IPS-NIHi7 (cell line): ENCODE measurements around the gene ASCC3.
A peak's percentile ranks its signal among the peaks of the same experiment; 100 is the strongest.
"Not testable (repeated sequence)": the region's sequence is repeated elsewhere in the genome, so short reads cannot be mapped to it uniquely, and the experiment has no call there.

Experiments used
- DNase-seq: peaks from one replicate; pipeline ENCODE4 v3.0.0; 2012; ENCODE audit warnings: mixed read lengths; ENCODE audit errors: extremely low spot score

Gene ASCC3

DNA sequence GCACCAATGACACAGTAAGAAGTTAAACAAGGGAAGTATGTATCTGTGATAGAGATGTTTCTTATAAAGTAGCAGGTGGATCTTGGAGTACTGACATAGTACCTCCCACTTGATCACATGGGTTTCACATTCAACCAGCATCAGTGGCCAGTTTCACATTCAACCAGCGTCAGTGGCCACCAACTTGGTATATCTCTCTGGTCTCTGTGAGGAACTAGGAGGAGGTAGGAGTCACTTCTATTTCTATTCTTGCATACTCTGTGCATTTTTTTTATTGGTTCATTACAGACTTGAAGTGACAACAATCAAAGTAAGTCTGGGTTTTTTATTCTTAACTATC, 216.1 kb downstream of the ASCC3 start:
- peak; percentile 9 for DNase-seq

DNA sequence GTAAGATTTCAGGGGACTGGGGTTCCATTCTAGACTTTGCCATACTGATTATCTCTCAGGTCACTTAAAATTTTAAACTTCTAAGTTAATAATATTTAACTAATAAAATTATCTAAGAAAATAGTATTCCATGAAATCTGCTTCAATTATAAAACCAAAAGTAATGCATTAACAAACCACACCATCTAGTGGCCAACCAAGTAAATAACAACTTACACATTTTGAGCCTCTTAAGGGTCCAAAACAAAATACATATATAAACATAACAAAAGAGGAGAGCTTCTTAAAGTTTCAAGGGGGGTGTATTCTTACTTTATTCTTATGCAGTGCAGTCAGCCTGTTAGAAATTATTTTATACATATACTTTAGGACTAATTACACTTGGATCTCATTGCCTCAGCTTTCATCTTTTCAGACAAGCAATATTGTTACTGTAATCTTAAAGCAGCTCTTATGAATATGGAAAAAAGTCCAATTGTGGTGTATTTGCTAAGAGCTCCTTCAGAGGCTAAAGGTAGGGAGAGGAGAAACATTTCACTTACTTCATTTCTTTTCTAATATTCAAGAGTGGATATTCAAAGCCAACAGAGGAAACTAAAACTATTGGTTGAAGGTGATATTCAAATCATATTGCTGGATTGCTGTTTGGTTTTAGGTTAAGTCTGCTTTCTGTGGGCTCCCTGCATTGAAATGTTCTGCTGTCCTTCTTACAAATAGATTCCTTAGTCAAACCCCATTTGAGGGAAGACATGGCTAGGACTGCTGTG, 216.7 kb downstream of the ASCC3 start:
- DNase-seq = peak; percentile 10

- DNase-seq = no peak
These were observed 217.8 kb downstream of the ASCC3 start for GRCh38 chr6:100663219-100663863.

GRCh38 chr6:100662264-100662663, 218.9 kb downstream of the ASCC3 start:
- DNase-seq = no peak

- DNase-seq = no peak
These were observed 222.6 kb downstream of the ASCC3 start for GRCh38 chr6:100658486-100658885.

GRCh38 chr6:100657678-100658330, 223.3 kb downstream of the ASCC3 start:
- no peak for DNase-seq

- not testable (repeated sequence) for DNase-seq
These were observed 240.0 kb downstream of the ASCC3 start for GRCh38 chr6:100641147-100641546.

- peak; percentile 7 for DNase-seq
These were observed 247.9 kb downstream of the ASCC3 start for GRCh38 chr6:100633096-100633777.

GRCh38 chr6:100630536-100630935, 250.6 kb downstream of the ASCC3 start:
- DNase-seq = no peak

DNA sequence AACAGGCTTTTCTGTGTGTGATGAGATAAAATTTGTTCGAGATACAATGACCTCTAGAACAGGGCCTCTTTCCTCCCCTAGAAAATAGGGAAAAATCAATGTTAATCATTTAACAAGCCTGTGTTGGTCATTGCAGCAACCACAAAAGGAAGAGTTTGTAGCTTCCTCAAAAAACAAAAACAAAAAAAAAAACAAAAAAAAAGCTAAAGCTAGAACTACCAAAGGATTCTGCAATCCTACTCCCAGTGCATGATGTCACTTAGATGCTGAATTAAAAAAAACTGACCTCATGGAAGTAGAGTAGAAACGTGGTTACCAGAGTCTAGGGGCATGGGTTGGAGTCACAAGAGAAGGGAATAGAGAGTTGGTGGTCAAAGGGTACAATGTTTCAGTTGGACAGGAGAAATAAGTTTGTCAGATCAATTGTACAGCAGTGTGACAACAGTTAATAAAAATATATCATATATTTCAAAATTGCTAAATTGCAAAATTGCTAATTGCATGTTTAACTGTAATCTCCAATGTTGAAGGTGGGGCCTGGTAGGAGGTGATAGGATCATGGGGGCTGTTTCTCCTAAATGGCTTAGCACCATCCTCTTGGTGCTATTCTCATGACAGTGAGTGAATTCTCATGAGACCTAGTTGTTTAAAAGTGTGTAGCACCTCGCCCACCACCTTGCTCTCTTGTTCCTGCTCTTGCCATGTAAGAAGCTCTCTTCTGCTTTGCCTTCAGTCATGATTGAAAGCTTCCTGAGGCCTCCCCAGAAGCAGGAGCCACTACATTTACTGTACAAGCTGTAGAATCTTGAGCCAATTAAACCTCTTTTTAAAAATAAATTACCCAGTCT, 253.0 kb downstream of the ASCC3 start:
- DNase-seq = no peak

DNA sequence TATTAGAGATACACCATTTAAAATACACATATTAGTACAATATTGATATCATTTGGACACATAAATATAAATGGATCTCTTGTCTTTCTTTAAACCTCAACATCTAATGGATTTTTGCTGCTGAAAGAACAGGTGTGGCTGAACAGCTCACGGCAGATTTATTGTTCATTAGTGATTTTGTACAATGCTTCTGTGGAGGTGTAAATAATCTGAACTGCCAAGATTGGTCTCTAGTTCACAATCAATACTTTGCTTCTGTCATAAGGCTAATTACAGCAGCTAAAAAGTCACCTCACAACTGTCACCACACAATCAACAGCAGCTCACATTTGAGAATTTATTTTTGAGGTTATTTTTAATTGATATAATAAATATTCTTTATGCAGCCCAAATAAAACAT, 254.4 kb downstream of the ASCC3 start:
- no peak for DNase-seq

- DNase-seq = no peak
These were observed 258.0 kb downstream of the ASCC3 start for GRCh38 chr6:100622907-100623692.

GRCh38 chr6:100620085-100620840, 260.9 kb downstream of the ASCC3 start:
- DNase-seq = no peak

DNA sequence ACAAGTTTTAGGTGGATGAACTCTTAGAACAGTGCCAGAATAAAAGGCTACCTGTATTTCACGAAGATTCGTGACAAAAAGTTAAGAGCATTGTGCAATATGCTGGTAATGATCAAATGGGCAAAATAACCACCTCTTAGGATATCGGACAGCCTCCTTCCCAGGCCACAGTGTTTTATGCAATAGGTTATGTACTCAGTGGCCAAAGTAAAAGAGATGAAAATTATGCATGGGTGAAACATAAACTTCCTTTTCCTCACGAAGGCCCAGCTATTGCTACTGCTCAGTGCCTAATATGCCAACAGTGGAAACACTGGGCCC, 262.8 kb downstream of the ASCC3 start:
- no peak for DNase-seq

DNA sequence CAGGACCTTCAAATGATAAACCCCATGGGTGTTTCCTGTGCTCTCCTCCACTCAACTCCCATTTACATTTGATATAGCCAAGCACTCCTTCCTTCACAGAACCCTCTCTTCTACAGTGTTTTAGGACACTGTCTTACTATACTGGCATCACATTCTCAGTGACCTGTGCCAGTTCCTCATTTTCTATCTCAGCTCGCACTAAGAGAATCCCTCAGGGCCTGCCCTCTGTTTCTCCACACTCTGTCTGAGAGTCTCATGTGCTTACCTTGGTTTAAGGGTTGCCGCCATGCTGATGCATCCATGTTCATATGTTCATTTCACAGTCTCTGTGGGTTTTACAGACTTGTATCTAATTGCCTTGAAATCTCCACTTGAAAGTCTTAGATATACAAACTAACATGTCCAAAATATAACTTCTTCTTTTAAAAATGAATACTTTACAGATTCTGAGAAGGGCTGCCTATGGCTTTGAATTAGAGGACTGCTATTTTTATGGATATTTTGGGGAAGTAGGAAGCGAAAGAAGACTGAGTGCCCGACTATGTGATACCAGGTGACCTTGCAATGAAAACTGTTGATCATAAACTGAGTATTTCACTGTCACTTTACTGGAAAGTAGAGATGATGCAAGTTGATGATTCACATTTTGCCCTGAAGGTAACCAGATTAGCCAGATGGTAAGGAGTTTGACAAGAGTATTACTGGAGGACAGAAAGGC, 263.3 kb downstream of the ASCC3 start:
- DNase-seq = no peak

DNA sequence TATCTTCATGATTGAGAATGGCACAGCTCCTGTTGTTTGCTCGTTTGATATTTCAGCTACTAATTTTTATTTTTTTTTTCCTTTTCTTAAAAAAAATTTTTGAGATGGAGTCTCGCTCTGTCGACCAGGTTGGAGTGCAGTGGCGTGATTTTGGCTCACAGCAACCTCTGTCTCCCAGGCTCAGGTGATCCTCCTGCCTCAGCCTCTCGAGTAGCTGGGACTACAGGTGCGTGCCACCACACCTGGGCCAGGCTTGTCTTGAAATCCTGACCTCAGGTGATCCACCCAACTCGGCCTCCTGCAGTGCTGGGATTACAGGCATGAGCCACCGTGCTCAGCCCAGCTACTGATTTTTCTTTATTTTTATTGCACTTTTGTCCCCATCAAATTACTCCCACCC, 266.2 kb downstream of the ASCC3 start:
- no peak for DNase-seq

DNA sequence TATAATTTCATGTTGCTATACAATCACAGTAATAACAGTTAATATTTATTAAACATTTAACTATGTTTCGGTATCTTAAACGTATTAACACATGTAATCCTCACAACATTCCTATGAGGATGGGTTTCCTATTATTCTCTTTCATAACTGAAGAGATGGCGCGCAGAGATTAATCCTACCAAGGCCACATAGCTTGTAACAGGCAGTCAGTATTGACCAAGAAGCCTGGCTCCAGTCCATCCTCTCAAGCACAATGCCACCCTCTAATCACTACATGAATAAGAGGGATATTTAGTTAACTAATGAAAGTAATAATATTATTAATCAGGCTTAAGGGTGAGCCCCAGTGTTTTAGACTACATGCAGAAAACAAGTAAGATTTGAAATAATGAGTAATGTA, 266.7 kb downstream of the ASCC3 start:
- no peak for DNase-seq

DNA sequence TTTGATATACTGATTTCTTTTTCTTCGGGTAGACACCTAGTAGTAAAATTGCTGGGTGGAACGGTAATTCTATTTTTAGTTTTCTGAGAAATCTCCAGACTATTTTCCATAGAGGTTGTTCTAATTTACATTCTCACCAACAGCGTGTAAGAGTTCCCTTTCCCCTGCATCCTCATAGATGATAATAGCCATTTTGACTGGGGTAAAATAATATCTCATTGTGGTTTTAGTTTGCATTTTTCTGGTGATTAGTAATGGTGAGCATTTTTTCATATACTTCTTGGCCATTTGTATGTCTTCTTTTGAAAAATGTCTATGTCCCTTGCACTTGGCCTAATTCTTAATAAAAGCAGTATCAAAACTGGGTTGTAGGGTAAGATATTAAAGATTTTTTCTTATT, 267.5 kb downstream of the ASCC3 start:
- DNase-seq = no peak

DNA sequence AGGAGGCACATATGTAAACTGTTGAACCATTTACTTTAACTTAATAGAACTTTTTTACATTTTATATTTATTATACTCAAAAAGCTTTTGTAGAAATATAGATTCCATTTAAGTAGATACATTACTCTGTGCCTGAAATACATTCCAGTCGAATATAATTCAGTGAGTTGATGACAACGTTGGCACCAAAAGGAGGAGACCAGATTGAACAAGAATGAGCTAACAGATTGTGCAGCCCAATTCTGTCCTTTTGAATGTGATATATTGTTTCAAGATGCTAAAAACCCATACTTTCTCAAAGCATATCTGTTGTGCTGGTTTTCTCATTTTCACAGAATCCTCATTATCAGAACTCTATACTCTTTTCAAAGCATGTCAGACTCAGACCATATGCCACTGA, 269.0 kb downstream of the ASCC3 start:
- no peak for DNase-seq
